H9 (cell line): ENCODE results near the gene PRDM5. TPM values are rescaled to one million over a fixed set of nuclear protein-coding genes. Genes with fewer than 3 reads are reported as not detected.

Source experiments
- DNase-seq: peaks from one replicate; pipeline ENCODE4 v3.0.0-alpha.2; 2017
- H2AFZ ChIP-seq: one replicate; pipeline ENCODE4 v1.6.1; 2013; ENCODE audit warnings: mild to moderate bottlenecking, low read length, control low read depth, moderate library complexity
- H2AK5ac ChIP-seq: 2 replicates; pipeline ENCODE4 v1.6.1; 2013; ENCODE audit warnings: low read length, control low read depth, mixed read lengths; ENCODE audit not compliant: insufficient read length
- H2BK120ac ChIP-seq: one replicate; pipeline ENCODE4 v1.6.1; 2013; ENCODE audit warnings: low read depth, mild to moderate bottlenecking, low read length, control low read depth, inconsistent platforms; ENCODE audit not compliant: poor library complexity, severe bottlenecking
- H2BK12ac ChIP-seq: 2 replicates; pipeline ENCODE4 v1.6.1; 2013; ENCODE audit warnings: low read length, control low read depth, mixed read lengths, low read depth; ENCODE audit not compliant: insufficient read length
- H2BK15ac ChIP-seq: 2 replicates; pipeline ENCODE4 v1.6.1; 2013; ENCODE audit warnings: low read depth, low read length, control low read depth
- H2BK20ac ChIP-seq: one replicate; pipeline ENCODE4 v1.6.1; 2013; ENCODE audit warnings: low read depth, mild to moderate bottlenecking, low read length, control low read depth, inconsistent platforms; ENCODE audit not compliant: poor library complexity, severe bottlenecking
- H2BK5ac ChIP-seq: 2 replicates; pipeline ENCODE4 v1.6.1; 2013; ENCODE audit warnings: low read length, control low read depth, mixed read lengths; ENCODE audit not compliant: insufficient read length
- H3K14ac ChIP-seq: 2 replicates; pipeline ENCODE4 v1.6.1; 2013; ENCODE audit warnings: low read length, control low read depth; ENCODE audit not compliant: insufficient read depth
- H3K18ac ChIP-seq: 2 replicates; pipeline ENCODE4 v1.6.1; 2013; ENCODE audit warnings: low read depth, mild to moderate bottlenecking, mixed read lengths, low read length, control low read depth; ENCODE audit not compliant: insufficient read length
- H3K23ac ChIP-seq: 2 replicates; pipeline ENCODE4 v1.6.1; 2013; ENCODE audit warnings: low read length, control low read depth, mixed read lengths, low read depth; ENCODE audit not compliant: insufficient read length
- H3K23me2 ChIP-seq: 2 replicates; pipeline ENCODE4 v1.6.1; 2013; ENCODE audit warnings: low read depth, mild to moderate bottlenecking, mixed read lengths, low read length, control low read depth; ENCODE audit not compliant: insufficient read length, poor library complexity, severe bottlenecking
- H3K27ac ChIP-seq: 2 replicates; pipeline ENCODE4 v1.5.1; 2013; ENCODE audit warnings: low read length, control low read depth, mixed read lengths, low read depth; ENCODE audit not compliant: insufficient read length
- H3K27me3 ChIP-seq: 2 replicates; pipeline ENCODE4 v1.6.1; 2013; ENCODE audit warnings: low read length, control low read depth, inconsistent platforms; ENCODE audit not compliant: insufficient read depth
- H3K4ac ChIP-seq: 2 replicates; pipeline ENCODE4 v1.6.1; 2013; ENCODE audit warnings: low read depth, mild to moderate bottlenecking, control low read depth, inconsistent platforms, low read length, moderate library complexity
- H3K4me1 ChIP-seq: 2 replicates; pipeline ENCODE4 v1.6.1; 2013; ENCODE audit warnings: low read length, control low read depth, inconsistent platforms; ENCODE audit not compliant: insufficient read depth
- H3K4me2 ChIP-seq: 2 replicates; pipeline ENCODE4 v1.6.1; 2013; ENCODE audit warnings: low read length, control low read depth, mixed read lengths; ENCODE audit not compliant: insufficient read length, insufficient read depth
- H3K56ac ChIP-seq: 2 replicates; pipeline ENCODE4 v1.6.1; 2013; ENCODE audit warnings: low read depth, mild to moderate bottlenecking, mixed read lengths, low read length, control low read depth; ENCODE audit not compliant: insufficient read length
- H3K79me1 ChIP-seq: 2 replicates; pipeline ENCODE4 v1.6.1; 2013; ENCODE audit warnings: low read depth, mild to moderate bottlenecking, moderate library complexity, low read length, control low read depth, inconsistent platforms; ENCODE audit not compliant: insufficient read depth, poor library complexity, severe bottlenecking
- H3K79me2 ChIP-seq: 2 replicates; pipeline ENCODE4 v1.6.1; 2013; ENCODE audit warnings: low read length, control low read depth, inconsistent platforms; ENCODE audit not compliant: insufficient read depth
- H3K9ac ChIP-seq: 2 replicates; pipeline ENCODE4 v1.6.1; 2013; ENCODE audit warnings: low read length, control low read depth, mixed read lengths; ENCODE audit not compliant: insufficient read length; ENCODE audit errors: extremely low read depth
- H3K9me3 ChIP-seq: one replicate; pipeline ENCODE4 v1.6.1; 2013; ENCODE audit warnings: low read depth, low read length, inconsistent platforms; ENCODE audit not compliant: control insufficient read depth
- H3T11ph ChIP-seq: one replicate; pipeline ENCODE4 v1.6.1; 2013; ENCODE audit warnings: mild to moderate bottlenecking, low read length, control low read depth, inconsistent platforms
- H4K20me1 ChIP-seq: one replicate; pipeline ENCODE4 v1.6.1; 2013; ENCODE audit not compliant: control insufficient read depth, insufficient read length, insufficient read depth
- H4K5ac ChIP-seq: 2 replicates; pipeline ENCODE4 v1.6.1; 2013; ENCODE audit warnings: low read depth, mild to moderate bottlenecking, mixed read lengths, low read length, control low read depth; ENCODE audit not compliant: insufficient read length
- H4K8ac ChIP-seq: replicated peaks from 2 replicates; pipeline ENCODE4 v1.6.1; 2013; ENCODE audit warnings: low read length, control low read depth, mixed read lengths, low read depth; ENCODE audit not compliant: insufficient read length
- H4K91ac ChIP-seq: 2 replicates; pipeline ENCODE4 v1.6.1; 2013; ENCODE audit warnings: low read depth, mild to moderate bottlenecking, moderate library complexity, mixed read lengths, low read length, control low read depth; ENCODE audit not compliant: insufficient read length
- H3K27ac Mint-ChIP-seq, 3 experiments: 2 replicates in 2 of 3; 3 replicates in 1 of 3; pipeline ENCODE4 v1.8.0; 2020 to 2021; ENCODE audit warnings: mixed read lengths in 3 of 3, mild to moderate bottlenecking in 1 of 3, moderate library complexity in 1 of 3
- H3K27me3 Mint-ChIP-seq: 2 replicates; pipeline ENCODE4 v1.8.0; 2021; ENCODE audit warnings: low read depth, mild to moderate bottlenecking, moderate library complexity, mixed read lengths
- H3K36me3 Mint-ChIP-seq, 3 experiments: 2 replicates in 2 of 3; 3 replicates in 1 of 3; pipeline ENCODE4 v1.8.0; 2020 to 2021; ENCODE audit warnings: low read depth in 3 of 3, mixed read lengths in 3 of 3; ENCODE audit not compliant: insufficient read depth in 1 of 3
- H3K4me1 Mint-ChIP-seq, 2 experiments: 2 replicates each; pipeline ENCODE4 v1.8.0; 2020; ENCODE audit warnings: mixed read lengths in 2 of 2
- H3K4me3 Mint-ChIP-seq, 2 experiments: 2 replicates in 1 of 2; 3 replicates in 1 of 2; pipeline ENCODE4 v1.8.0; 2020 to 2021; ENCODE audit warnings: mild to moderate bottlenecking in 2 of 2, mixed read lengths in 2 of 2, moderate library complexity in 1 of 2
- H3K9me3 Mint-ChIP-seq, 2 experiments: 2 replicates in 1 of 2; 3 replicates in 1 of 2; pipeline ENCODE4 v1.8.0; 2020; ENCODE audit warnings: mild to moderate bottlenecking in 2 of 2, mixed read lengths in 2 of 2, moderate library complexity in 1 of 2
- CTCF ChIP-seq: fragments of 200-600 bp; sonication (generic); conservative IDR thresholded peaks from 3 replicates; pipeline ENCODE4 v1.8.0; 2021; ENCODE audit warnings: antibody characterized with exemption, mild to moderate bottlenecking
- WGBS: extraction: QIAGEN DNeasy Blood & Tissue Kit; methylation state at CpG from one replicate; pipeline ENCODE4 v1.1.7; 2013; ENCODE audit warnings: missing lambda C conversion rate, low lambda C conversion rate, mixed read lengths; ENCODE audit not compliant: insufficient read length; ENCODE audit errors: extremely low coverage; 5-methylcytosine and 5-hydroxymethylcytosine counted together
- total RNA-seq: library from RNA; stranded (reverse); gene quantifications from 2 replicates; pipeline ENCODE4 v1.2.1, GENCODE V29; 2021

PRDM5 gene
- total RNA-seq, 1 experiment from 2014 or later, result 21.7 TPM

- H3K4ac ChIP-seq, result no peak overlapping the region
- H3K18ac ChIP-seq, result no peak overlapping the region
- H3K9me3 Mint-ChIP-seq, result peaks cover 0 to 4% of the 10 kb centered on the region in 2 experiments; a peak in 4 of 5 replicates
- H3K79me1 ChIP-seq, result no peaks in the 10 kb centered on the region
- H3K79me2 ChIP-seq, result no peaks in the 10 kb centered on the region
- no peaks in the 10 kb centered on the region for H3K4me1 Mint-ChIP-seq
- H2BK15ac ChIP-seq, result no peak overlapping the region
- H3K36me3 Mint-ChIP-seq, result peaks cover 5 to 10% (median 8%) of the 10 kb centered on the region in 3 experiments
- no peaks in the 10 kb centered on the region for H4K20me1 ChIP-seq
- TF ChIP-seq CTCF, result no peak
- no peak overlapping the region for H2BK5ac ChIP-seq
- H3K9ac ChIP-seq, result no peak overlapping the region
- H3K56ac ChIP-seq, result no peak overlapping the region
- H4K5ac ChIP-seq, result no peak overlapping the region
- H2BK120ac ChIP-seq, result no peak overlapping the region
- no peak overlapping the region for H3T11ph ChIP-seq
- H3K9me3 ChIP-seq, result no peaks in the 10 kb centered on the region
- H3K27ac Mint-ChIP-seq, result no peak overlapping the region; a peak in 1 of 7 replicates
- no peak overlapping the region for H2BK12ac ChIP-seq
- WGBS, result no CpG with 5 or more reads among the region's 2 CpGs
- no peak overlapping the region for H2BK20ac ChIP-seq
- DNase-seq, result no peak
- H2AK5ac ChIP-seq, result no peak overlapping the region
- H4K91ac ChIP-seq, result no peak overlapping the region
- H3K4me2 ChIP-seq, result no peak overlapping the region
- H3K27ac ChIP-seq, result no peak overlapping the region
- no peaks in the 10 kb centered on the region for H3K23me2 ChIP-seq
- H3K4me3 Mint-ChIP-seq, result no peak overlapping the region
- H2AFZ ChIP-seq, result no peak overlapping the region
- H3K23ac ChIP-seq, result no peak overlapping the region
- no peaks in the 10 kb centered on the region for H3K27me3 Mint-ChIP-seq
- no peak overlapping the region for H3K14ac ChIP-seq
- no peak overlapping the region for H4K8ac ChIP-seq
- H3K27me3 ChIP-seq, result no peaks in the 10 kb centered on the region
- no peaks in the 10 kb centered on the region for H3K4me1 ChIP-seq
Observed at GRCh38 chr4:120815361-120815760, 107.2 kb downstream of the PRDM5 start.
